ENCODE measurements around the gene TREML4. TPM values are rescaled to one million over a fixed set of nuclear protein-coding genes. Genes with fewer than 3 reads are reported as not detected.

TREML4 gene
- total and polyA plus RNA-seq, 10 of the 15 experiments (the other 5 are each of a cell fraction or from before 2014, with no cell fraction given): not detected

DNA sequence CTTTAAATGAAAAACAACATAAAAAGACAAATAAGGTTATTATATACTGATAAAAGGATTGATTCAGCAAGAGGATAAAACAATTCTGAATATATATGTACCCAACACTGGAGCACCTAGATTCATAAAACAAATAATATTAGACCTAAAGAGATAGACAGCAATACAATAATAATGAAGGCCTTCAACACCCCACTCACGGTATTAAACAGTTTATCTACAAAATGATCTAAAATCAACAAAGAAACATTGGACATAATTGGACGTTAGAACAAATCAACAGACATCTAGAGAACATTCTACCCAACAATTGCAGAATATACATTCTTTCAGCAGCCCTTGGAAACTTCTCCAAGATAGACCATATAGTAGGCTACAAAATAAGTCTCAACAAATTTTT, 34.3 kb downstream of the TREML4 start (continued):
- no peak for TF ChIP-seq POLR2AphosphoS5 (IDR thresholded peaks at IDR 0.05; ENCODE audit: low read length)

DNA sequence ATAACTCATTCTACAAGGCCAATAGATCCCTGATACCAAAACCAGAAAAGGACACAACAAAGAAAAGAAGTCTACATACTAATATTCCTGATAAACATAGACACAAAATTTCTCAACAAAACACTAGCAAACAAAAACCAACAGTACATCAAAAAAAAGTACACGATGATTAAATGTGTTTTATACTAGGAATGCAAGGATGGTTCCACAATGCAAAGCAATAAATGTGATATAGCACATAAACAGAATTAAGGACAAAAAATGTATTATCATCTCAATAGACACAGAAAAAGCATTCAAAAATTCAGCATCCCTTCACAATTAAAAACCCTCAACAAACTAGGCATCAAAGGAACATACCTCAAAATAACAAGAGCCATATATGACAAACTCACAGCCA, 35.1 kb downstream of the TREML4 start:
- FAIRE-seq: no peak
- WGBS (ENCODE audit: insufficient coverage, insufficient replicate concordance, low lambda C conversion rate, missing lambda C conversion rate): 90% methylated on average over 1 of the region's 1 CpG
- no peak overlapping the region for H3K4me2 ChIP-seq (ENCODE audit: control insufficient read depth, insufficient read depth)
- intact Hi-C loops (cut with micrococcal nuclease; ENCODE audit: unreplicated experiment): no loop called here
- H3K27ac ChIP-seq (ENCODE audit: control insufficient read depth, insufficient read depth): no peak overlapping the region
- ChIA-PET POLR2A (no interaction called here), RAD21 (ENCODE audit: unreplicated experiment) (no interaction called here), SMC1A (ENCODE audit: uncharacterized antibody, unreplicated experiment) (interaction anchor here (1.2 kb wide), 1 partner anchor 10 kb away, joined by 3 read pairs; no protein-coding TSS in a partner anchor), CTCF (interaction anchor here (1.4 kb wide), 1 partner anchor 56 kb away, joined by 3 read pairs; no protein-coding TSS in a partner anchor)
- no peak overlapping the region for H2AFZ ChIP-seq (ENCODE audit: control insufficient read depth, low read depth, low read length)
- H3K9ac ChIP-seq (ENCODE audit: control insufficient read depth, insufficient read depth, low read length): no peak overlapping the region
- no peaks in the 10 kb centered on the region for H3K4me1 ChIP-seq (ENCODE audit: control insufficient read depth, insufficient read depth, low read length)
- peaks cover 12% of the 10 kb centered on the region; the same call in 2 of the 3 replicates for H3K9me3 ChIP-seq (replicated peaks; ENCODE audit: control insufficient read depth, insufficient read depth, low read length)
- DNase-seq (ENCODE audit: low read depth, low spot score): no peak
- no peaks in the 10 kb centered on the region for H3K36me3 ChIP-seq (ENCODE audit: control insufficient read depth in 2 of 2, insufficient read depth in 2 of 2, low read length in 1 of 2)
- no peaks in the 10 kb centered on the region for H3K27me3 ChIP-seq (replicated peaks in 1 of 2; ENCODE audit: control insufficient read depth in 2 of 2, insufficient read depth in 2 of 2, low read length in 1 of 2)
- no peaks in the 10 kb centered on the region for H3K79me2 ChIP-seq (ENCODE audit: control insufficient read depth, insufficient read depth, low read length)
- no peaks in the 10 kb centered on the region for H4K20me1 ChIP-seq (ENCODE audit: control insufficient read depth, insufficient read depth)
- no peak for ATAC-seq
- TF ChIP-seq BACH1 (IDR thresholded peaks at IDR 0.05; ENCODE audit: borderline replicate concordance) (no peak), POU2F2 (IDR thresholded peaks at IDR 0.05; ENCODE audit: borderline replicate concordance, low read depth, low read length) (no peak), POLR2AphosphoS2 (IDR thresholded peaks at IDR 0.05; ENCODE audit: low read depth, low read length) (no peak), BRCA1 (IDR thresholded peaks at IDR 0.05; ENCODE audit: low read depth, low read length) (no peak), SP1 (IDR thresholded peaks at IDR 0.05; ENCODE audit: low read depth, low read length) (no peak), PAX5 (IDR thresholded peaks at IDR 0.05; ENCODE audit: borderline replicate concordance, low read depth, low read length) (no peak)
- TF ChIP-seq, protein P1, sequence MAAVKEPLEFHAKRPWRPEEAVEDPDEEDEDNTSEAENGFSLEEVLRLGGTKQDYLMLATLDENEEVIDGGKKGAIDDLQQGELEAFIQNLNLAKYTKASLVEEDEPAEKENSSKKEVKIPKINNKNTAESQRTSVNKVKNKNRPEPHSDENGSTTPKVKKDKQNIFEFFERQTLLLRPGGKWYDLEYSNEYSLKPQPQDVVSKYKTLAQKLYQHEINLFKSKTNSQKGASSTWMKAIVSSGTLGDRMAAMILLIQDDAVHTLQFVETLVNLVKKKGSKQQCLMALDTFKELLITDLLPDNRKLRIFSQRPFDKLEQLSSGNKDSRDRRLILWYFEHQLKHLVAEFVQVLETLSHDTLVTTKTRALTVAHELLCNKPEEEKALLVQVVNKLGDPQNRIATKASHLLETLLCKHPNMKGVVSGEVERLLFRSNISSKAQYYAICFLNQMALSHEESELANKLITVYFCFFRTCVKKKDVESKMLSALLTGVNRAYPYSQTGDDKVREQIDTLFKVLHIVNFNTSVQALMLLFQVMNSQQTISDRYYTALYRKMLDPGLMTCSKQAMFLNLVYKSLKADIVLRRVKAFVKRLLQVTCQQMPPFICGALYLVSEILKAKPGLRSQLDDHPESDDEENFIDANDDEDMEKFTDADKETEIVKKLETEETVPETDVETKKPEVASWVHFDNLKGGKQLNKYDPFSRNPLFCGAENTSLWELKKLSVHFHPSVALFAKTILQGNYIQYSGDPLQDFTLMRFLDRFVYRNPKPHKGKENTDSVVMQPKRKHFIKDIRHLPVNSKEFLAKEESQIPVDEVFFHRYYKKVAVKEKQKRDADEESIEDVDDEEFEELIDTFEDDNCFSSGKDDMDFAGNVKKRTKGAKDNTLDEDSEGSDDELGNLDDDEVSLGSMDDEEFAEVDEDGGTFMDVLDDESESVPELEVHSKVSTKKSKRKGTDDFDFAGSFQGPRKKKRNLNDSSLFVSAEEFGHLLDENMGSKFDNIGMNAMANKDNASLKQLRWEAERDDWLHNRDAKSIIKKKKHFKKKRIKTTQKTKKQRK (IDR thresholded peaks at IDR 0.05; ENCODE audit: low read depth, low read length): no peak
- BruUV-seq (replicated peaks): no TSS peak
- H3K4me3 ChIP-seq: no peak overlapping the region
- in situ Hi-C loops (cut with MboI): no loop called here
